ENCODE measurements around the gene LRP1B.

LRP1B gene

GRCh38 chr2:141666191-141666590 is 464.6 kb downstream of the LRP1B start:
- H3K9me3 ChIP-seq (ENCODE audit: insufficient read depth, low read length): no peaks in the 10 kb centered on the region
- no peaks in the 10 kb centered on the region for H3K36me3 ChIP-seq (ENCODE audit: insufficient read depth, insufficient read length, low read length)
- no peaks in the 10 kb centered on the region for H3K4me1 ChIP-seq (ENCODE audit: insufficient read depth, insufficient read length)
- H3K27me3 ChIP-seq (ENCODE audit: insufficient read depth, insufficient read length): no peaks in the 10 kb centered on the region
- DNase-seq (ENCODE audit: low read depth, low spot score): no peak
- no peak overlapping the region for H3K4me3 ChIP-seq (ENCODE audit: insufficient read length, low read depth)
- H3K9ac ChIP-seq (ENCODE audit: insufficient read length, low read depth): no peak overlapping the region
- no peak for TF ChIP-seq ZNF274 (IDR thresholded peaks at IDR 0.05; ENCODE audit: low read depth, low read length)
- TF ChIP-seq SUZ12 (IDR thresholded peaks at IDR 0.05; ENCODE audit: extremely low read depth, insufficient read depth, insufficient read length): no peak
- TF ChIP-seq YY1 (IDR thresholded peaks at IDR 0.05; ENCODE audit: insufficient read depth, insufficient read length): no peak

DNA sequence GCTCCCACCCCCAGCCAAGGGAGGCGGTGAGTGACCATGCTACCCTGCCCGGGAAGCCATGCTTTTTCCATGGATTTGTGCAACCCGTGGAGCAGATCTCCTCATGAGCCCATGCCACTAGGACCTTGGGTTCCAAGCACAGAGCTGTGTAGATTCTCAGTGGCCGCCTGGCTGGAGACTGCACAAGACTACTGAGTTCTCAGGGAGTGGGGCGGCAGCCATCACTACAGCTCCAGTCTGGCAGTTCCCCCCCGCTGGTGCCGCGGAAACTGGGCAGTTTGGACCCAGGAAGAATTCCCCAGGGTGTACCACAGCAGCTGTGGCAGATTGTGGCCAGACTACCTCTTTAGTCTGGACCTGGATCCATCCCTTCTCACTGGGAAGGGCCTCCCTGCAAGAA is 470.6 kb downstream of the LRP1B start:
- H3K4me1 ChIP-seq (ENCODE audit: insufficient read depth, insufficient read length): no peaks in the 10 kb centered on the region
- DNase-seq (ENCODE audit: low read depth, low spot score): no peak
- H3K4me3 ChIP-seq (ENCODE audit: insufficient read length, low read depth): no peak overlapping the region
- H3K36me3 ChIP-seq (ENCODE audit: insufficient read depth, insufficient read length, low read length): no peaks in the 10 kb centered on the region
- no peaks in the 10 kb centered on the region for H3K27me3 ChIP-seq (ENCODE audit: insufficient read depth, insufficient read length)
- H3K9ac ChIP-seq (ENCODE audit: insufficient read length, low read depth): no peak overlapping the region
- TF ChIP-seq YY1 (IDR thresholded peaks at IDR 0.05; ENCODE audit: insufficient read depth, insufficient read length) (no peak), ZNF274 (IDR thresholded peaks at IDR 0.05; ENCODE audit: low read depth, low read length) (no peak), SUZ12 (IDR thresholded peaks at IDR 0.05; ENCODE audit: extremely low read depth, insufficient read depth, insufficient read length) (no peak)
- H3K9me3 ChIP-seq (ENCODE audit: insufficient read depth, low read length): no peaks in the 10 kb centered on the region

GRCh38 chr2:141654311-141654710 is 476.5 kb downstream of the LRP1B start:
- Histone ChIP-seq H3K27me3 (ENCODE audit: insufficient read depth, insufficient read length) (no peaks in the 10 kb centered on the region), H3K4me3 (ENCODE audit: insufficient read length, low read depth) (no peak overlapping the region), H3K36me3 (ENCODE audit: insufficient read depth, insufficient read length, low read length) (no peaks in the 10 kb centered on the region), H3K9me3 (ENCODE audit: insufficient read depth, low read length) (no peaks in the 10 kb centered on the region), H3K4me1 (ENCODE audit: insufficient read depth, insufficient read length) (no peaks in the 10 kb centered on the region), H3K9ac (ENCODE audit: insufficient read length, low read depth) (no peak overlapping the region)
- DNase-seq (ENCODE audit: low read depth, low spot score): no peak
- no peak for TF ChIP-seq YY1 (IDR thresholded peaks at IDR 0.05; ENCODE audit: insufficient read depth, insufficient read length)
- no peak for TF ChIP-seq SUZ12 (IDR thresholded peaks at IDR 0.05; ENCODE audit: extremely low read depth, insufficient read depth, insufficient read length)
- TF ChIP-seq ZNF274 (IDR thresholded peaks at IDR 0.05; ENCODE audit: low read depth, low read length): no peak

- TF ChIP-seq YY1 (IDR thresholded peaks at IDR 0.05; ENCODE audit: insufficient read depth, insufficient read length): no peak
- TF ChIP-seq SUZ12 (IDR thresholded peaks at IDR 0.05; ENCODE audit: extremely low read depth, insufficient read depth, insufficient read length): no peak
- no peak for TF ChIP-seq ZNF274 (IDR thresholded peaks at IDR 0.05; ENCODE audit: low read depth, low read length)
Measured at GRCh38 chr2:141653184-141653583, 477.6 kb downstream of the LRP1B start.

DNA sequence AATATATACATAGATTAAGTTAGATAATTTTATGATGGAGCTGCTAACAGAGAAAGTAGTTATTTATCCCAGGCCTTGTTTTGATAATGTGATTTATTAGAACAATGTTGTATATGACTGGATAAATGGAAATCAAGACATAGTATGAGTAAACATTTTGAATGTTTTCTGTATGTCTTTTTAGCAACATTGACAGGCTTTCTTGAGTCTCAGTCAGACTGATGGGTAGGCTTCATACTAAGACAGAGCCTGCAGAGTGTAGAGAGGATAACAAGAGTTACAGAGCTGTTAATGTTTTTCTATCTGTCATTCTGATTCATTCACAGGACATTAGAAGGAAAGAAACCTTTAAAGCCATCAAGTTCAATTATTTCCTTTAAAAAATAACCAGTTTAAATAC is 478.5 kb downstream of the LRP1B start:
- TF ChIP-seq SUZ12 (IDR thresholded peaks at IDR 0.05; ENCODE audit: extremely low read depth, insufficient read depth, insufficient read length): no peak
- TF ChIP-seq ZNF274 (IDR thresholded peaks at IDR 0.05; ENCODE audit: low read depth, low read length): no peak
- no peak for TF ChIP-seq YY1 (IDR thresholded peaks at IDR 0.05; ENCODE audit: insufficient read depth, insufficient read length)

More at GRCh38 chr2:141653184-141653583, 477.6 kb downstream of the LRP1B start:
- Histone ChIP-seq H3K4me1 (ENCODE audit: insufficient read depth, insufficient read length) (no peaks in the 10 kb centered on the region), H3K9me3 (ENCODE audit: insufficient read depth, low read length) (no peaks in the 10 kb centered on the region), H3K27me3 (ENCODE audit: insufficient read depth, insufficient read length) (no peaks in the 10 kb centered on the region), H3K4me3 (ENCODE audit: insufficient read length, low read depth) (no peak overlapping the region), H3K36me3 (ENCODE audit: insufficient read depth, insufficient read length, low read length) (no peaks in the 10 kb centered on the region), H3K9ac (ENCODE audit: insufficient read length, low read depth) (no peak overlapping the region)
- no peak for DNase-seq (ENCODE audit: low read depth, low spot score)

GRCh38 chr2:141647353-141647752 is 483.5 kb downstream of the LRP1B start:
- H3K27me3 ChIP-seq (ENCODE audit: insufficient read depth, insufficient read length): no peaks in the 10 kb centered on the region
- H3K9me3 ChIP-seq (ENCODE audit: insufficient read depth, low read length): no peaks in the 10 kb centered on the region
- H3K36me3 ChIP-seq (ENCODE audit: insufficient read depth, insufficient read length, low read length): no peaks in the 10 kb centered on the region
- DNase-seq (ENCODE audit: low read depth, low spot score): no peak
- H3K4me1 ChIP-seq (ENCODE audit: insufficient read depth, insufficient read length): no peaks in the 10 kb centered on the region
- TF ChIP-seq YY1 (IDR thresholded peaks at IDR 0.05; ENCODE audit: insufficient read depth, insufficient read length) (no peak), ZNF274 (IDR thresholded peaks at IDR 0.05; ENCODE audit: low read depth, low read length) (no peak), SUZ12 (IDR thresholded peaks at IDR 0.05; ENCODE audit: extremely low read depth, insufficient read depth, insufficient read length) (no peak)
- H3K4me3 ChIP-seq (ENCODE audit: insufficient read length, low read depth): no peak overlapping the region
- H3K9ac ChIP-seq (ENCODE audit: insufficient read length, low read depth): no peak overlapping the region

More for the DNA sequence above, 478.5 kb downstream of the LRP1B start:
- Histone ChIP-seq H3K9me3 (ENCODE audit: insufficient read depth, low read length) (no peaks in the 10 kb centered on the region), H3K4me1 (ENCODE audit: insufficient read depth, insufficient read length) (no peaks in the 10 kb centered on the region), H3K9ac (ENCODE audit: insufficient read length, low read depth) (no peak overlapping the region), H3K36me3 (ENCODE audit: insufficient read depth, insufficient read length, low read length) (no peaks in the 10 kb centered on the region), H3K4me3 (ENCODE audit: insufficient read length, low read depth) (no peak overlapping the region), H3K27me3 (ENCODE audit: insufficient read depth, insufficient read length) (no peaks in the 10 kb centered on the region)
- DNase-seq (ENCODE audit: low read depth, low spot score): no peak

DNA sequence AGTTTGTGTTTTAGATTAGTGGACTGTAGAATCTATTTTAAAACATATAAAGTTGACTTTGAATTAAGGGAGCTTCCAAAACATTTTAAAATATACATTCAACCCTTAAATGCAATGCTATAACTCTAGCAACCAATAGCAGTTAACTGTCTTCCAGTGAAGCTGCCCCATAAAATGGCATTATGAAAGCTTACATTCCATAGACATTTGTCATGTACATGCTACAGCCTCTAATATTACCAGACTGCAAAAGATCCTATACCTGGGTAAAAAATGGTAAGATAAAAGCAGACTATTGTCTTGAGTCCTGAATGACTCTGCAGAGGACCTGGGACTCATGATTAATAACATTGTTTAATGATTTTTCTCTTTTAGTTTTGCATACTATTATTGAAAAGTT is 489.4 kb downstream of the LRP1B start:
- Histone ChIP-seq H3K36me3 (ENCODE audit: insufficient read depth, insufficient read length, low read length) (no peaks in the 10 kb centered on the region), H3K4me3 (ENCODE audit: insufficient read length, low read depth) (no peak overlapping the region)

More for the DNA sequence above, 489.4 kb downstream of the LRP1B start:
- no peak overlapping the region for H3K9ac ChIP-seq (ENCODE audit: insufficient read length, low read depth)
- no peaks in the 10 kb centered on the region for H3K4me1 ChIP-seq (ENCODE audit: insufficient read depth, insufficient read length)
- no peak for DNase-seq (ENCODE audit: low read depth, low spot score)
- TF ChIP-seq YY1 (IDR thresholded peaks at IDR 0.05; ENCODE audit: insufficient read depth, insufficient read length) (no peak), ZNF274 (IDR thresholded peaks at IDR 0.05; ENCODE audit: low read depth, low read length) (no peak), SUZ12 (IDR thresholded peaks at IDR 0.05; ENCODE audit: extremely low read depth, insufficient read depth, insufficient read length) (no peak)
- no peaks in the 10 kb centered on the region for H3K9me3 ChIP-seq (ENCODE audit: insufficient read depth, low read length)
- no peaks in the 10 kb centered on the region for H3K27me3 ChIP-seq (ENCODE audit: insufficient read depth, insufficient read length)

Measured in NT2/D1 (cell line).